Effector CD8-positive, alpha-beta T cell (primary cell): ENCODE results near the gene PHACTR3.
"Not testable (repeated sequence)": the region's sequence is repeated elsewhere in the genome, so short reads cannot be mapped to it uniquely, and the experiment has no call there.

Experiments used
- DNase-seq: peaks from one replicate; lab custom pipeline; 2025; lab: John Stamatoyannopoulos, UW

PHACTR3 gene

GRCh38 chr20:59863058-59863457, 258.7 kb downstream of the PHACTR3 start:
- DNase-seq: no peak

- no peak for DNase-seq
Observed at GRCh38 chr20:59864726-59865125, 260.4 kb downstream of the PHACTR3 start.

- no peak for DNase-seq
Observed at GRCh38 chr20:59866338-59866737, 262.0 kb downstream of the PHACTR3 start.

DNA sequence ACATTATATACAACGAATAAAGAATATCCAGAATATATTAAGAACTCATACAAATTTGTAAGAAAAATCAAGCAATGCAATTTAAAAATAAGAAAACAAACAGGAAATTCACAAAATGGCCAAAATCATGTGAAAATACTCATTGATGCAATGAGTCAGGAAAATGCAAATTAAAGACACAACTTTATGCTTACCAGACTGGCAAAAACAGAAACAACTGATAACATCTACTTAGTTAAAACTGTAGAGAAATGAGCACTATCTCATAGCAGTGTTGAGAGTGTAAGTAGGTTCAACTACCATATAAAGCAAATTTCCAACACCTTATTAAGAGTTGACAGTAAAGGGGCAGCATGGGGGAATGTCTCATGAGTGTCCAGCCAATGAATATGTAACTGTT, 266.8 kb downstream of the PHACTR3 start:
- DNase-seq: no peak

GRCh38 chr20:59873409-59873808, 269.1 kb downstream of the PHACTR3 start:
- DNase-seq: no peak

GRCh38 chr20:59880198-59880597, 275.9 kb downstream of the PHACTR3 start:
- DNase-seq: no peak

GRCh38 chr20:59884494-59884893, 280.2 kb downstream of the PHACTR3 start:
- DNase-seq: no peak

DNA sequence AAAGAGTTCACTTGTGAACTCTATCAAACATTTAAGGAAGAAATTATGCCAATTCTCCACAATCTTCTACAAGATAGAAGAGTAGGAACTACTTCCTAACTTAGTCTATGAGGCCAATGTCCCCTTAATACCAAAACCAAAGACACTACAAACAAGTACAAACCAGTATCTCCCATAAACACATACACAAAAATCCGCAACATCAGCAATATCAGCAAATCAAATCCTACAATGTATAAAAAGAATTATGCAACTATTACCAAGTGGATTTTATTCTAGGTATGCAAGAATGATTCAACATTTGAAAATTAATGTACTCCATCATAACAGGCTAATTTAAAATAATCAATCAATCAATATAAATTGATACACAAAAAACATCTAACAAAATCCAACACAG, 283.7 kb downstream of the PHACTR3 start:
- no peak for DNase-seq

DNA sequence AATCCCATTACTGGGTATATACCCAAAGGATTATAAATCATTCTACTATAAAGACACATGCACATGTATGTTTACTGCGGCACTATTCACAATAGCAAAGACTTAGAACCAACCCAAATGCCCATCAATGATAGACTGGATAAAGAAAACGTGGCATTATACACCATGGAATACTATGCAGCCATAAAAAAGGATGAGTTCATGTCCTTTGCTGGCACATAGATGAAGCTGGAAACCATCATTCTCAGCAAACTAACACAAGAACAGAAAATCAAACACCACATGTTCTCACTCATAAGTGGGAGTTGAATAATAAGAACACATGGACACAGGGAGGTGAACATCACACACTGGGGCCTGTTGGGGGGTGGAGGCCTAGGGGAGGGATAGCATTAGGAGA, 285.7 kb downstream of the PHACTR3 start:
- DNase-seq: not testable (repeated sequence)

DNA sequence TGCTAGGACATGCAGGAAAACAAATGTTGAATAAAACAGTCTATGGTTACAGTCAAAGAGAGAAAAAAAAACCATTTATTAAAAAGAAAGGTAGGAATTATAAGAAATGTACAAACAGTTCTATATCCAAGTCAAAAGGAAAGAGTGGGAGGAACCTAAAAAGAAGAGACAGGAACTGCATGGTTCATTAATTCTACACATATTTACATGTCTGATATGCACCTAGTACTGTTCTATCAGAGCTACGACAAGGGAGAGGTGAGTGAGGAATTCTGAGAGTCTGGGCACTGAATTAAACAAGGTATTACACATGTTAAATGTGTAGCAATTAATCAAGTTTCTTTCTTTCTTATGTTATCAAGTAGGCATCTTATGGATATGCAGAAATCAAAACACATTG, 287.2 kb downstream of the PHACTR3 start:
- DNase-seq: no peak

GRCh38 chr20:59895908-59896307, 291.6 kb downstream of the PHACTR3 start:
- DNase-seq: no peak
